Right lobe of liver (tissue), 6 donors: ENCODE data around the gene EMC9. TPM values are rescaled to one million over a fixed set of nuclear protein-coding genes. Genes with fewer than 3 reads are reported as not detected.

Experiments used
- ATAC-seq, 4 donors: fragments of 200-7000 bp; cut with Tn5 transposase; one replicate each; pipeline ENCODE4 v1.9.1; 2020; ENCODE audit warnings: mild to moderate bottlenecking in 4 of 4, moderate library complexity in 4 of 4
- DNase-seq, 3 donors: peaks; one replicate each; pipeline ENCODE4 v3.0.0-alpha.2; 2020
- H3K27ac ChIP-seq, 3 donors: fragments of 200-600 bp; one replicate each; pipeline ENCODE4 v1.8.0; 2022
- H3K27me3 ChIP-seq, 2 donors: fragments of 200-600 bp; one replicate each; pipeline ENCODE4 v1.8.0; 2022
- H3K36me3 ChIP-seq, 4 donors: fragments of 200-600 bp; sonication (generic) in 1 of 4; one replicate each; pipeline versions ENCODE4 v1.5.1 to v1.8.0; 2017 to 2022; ENCODE audit warnings: control low read depth in 1 of 4
- H3K4me1 ChIP-seq, 4 donors: fragments of 200-600 bp; sonication (generic) in 1 of 4; one replicate each; pipeline versions ENCODE4 v1.5.1 to v1.8.0; 2017 to 2022; ENCODE audit warnings: control low read depth in 1 of 4
- H3K4me3 ChIP-seq, 3 donors: fragments of 200-600 bp; one replicate each; pipeline ENCODE4 v1.8.0; 2022
- H3K9me3 ChIP-seq, 4 donors: fragments of 200-600 bp; sonication (generic) in 1 of 4; one replicate each; pipeline versions ENCODE4 v1.5.1 to v1.8.0; 2017 to 2022; ENCODE audit warnings: control low read depth in 1 of 4
- POLR2A ChIP-seq: fragments of 450-650 bp; IDR thresholded peaks from one replicate; pipeline ENCODE4 v1.6.1; 2017; ENCODE audit warnings: antibody characterized with exemption, mild to moderate bottlenecking
- WGBS: methylation state at CpG from one replicate; pipeline ENCODE4 v1.1.6; 2018; ENCODE audit warnings: low coverage, low lambda C conversion rate; ENCODE audit not compliant: insufficient coverage; ENCODE audit errors: missing lambda C conversion rate; 5-methylcytosine and 5-hydroxymethylcytosine counted together
- intact Hi-C, 2 donors: fragments of 100-400 bp; cut with DNase I; formaldehyde crosslinking; loops; one replicate each; pipeline versions ENCODE4 v1.11.2 to v1.14.1; 2022
- total RNA-seq, 6 experiments: library from RNA; depleted of rRNA in 2 of 6; stranded (reverse); fragments of >200 nt in 2 of 6; fragmentation: NEBNext Ultra II Directional in 3 of 6; extraction: Animal tissue kit (Norgen Biotek cat#: 25700) in 3 of 6; gene quantifications; one replicate each; pipeline versions ENCODE4 v1.1.0 to v1.2.4, GENCODE V29; 2016 to 2023
- TF ChIP-seq, protein P1 (sequence below), 4 donors: fragments of 200-600 bp in 3 of 4; fragments of 450-650 bp in 1 of 4; IDR thresholded peaks; one replicate each; pipeline versions ENCODE4 v1.5.1 to v1.8.0; 2016 to 2022; ENCODE audit warnings: antibody characterized with exemption in 4 of 4, mild to moderate bottlenecking in 2 of 4
- donor health status: DM: no; HTN: yes; CAD: no.
- donor health status: DM: no; HTN: no; CAD: no.
- donor health status: DM: no; HTN: no; CAD: no.
- donor health status: DM: no; HTN: yes; CAD: no.
- donor health status: DM: no; HTN: yes; CAD: no.

Gene EMC9
- total RNA-seq, 6 experiments from 2014 or later = 10.2 to 21.4 (median 11.9) TPM

DNA sequence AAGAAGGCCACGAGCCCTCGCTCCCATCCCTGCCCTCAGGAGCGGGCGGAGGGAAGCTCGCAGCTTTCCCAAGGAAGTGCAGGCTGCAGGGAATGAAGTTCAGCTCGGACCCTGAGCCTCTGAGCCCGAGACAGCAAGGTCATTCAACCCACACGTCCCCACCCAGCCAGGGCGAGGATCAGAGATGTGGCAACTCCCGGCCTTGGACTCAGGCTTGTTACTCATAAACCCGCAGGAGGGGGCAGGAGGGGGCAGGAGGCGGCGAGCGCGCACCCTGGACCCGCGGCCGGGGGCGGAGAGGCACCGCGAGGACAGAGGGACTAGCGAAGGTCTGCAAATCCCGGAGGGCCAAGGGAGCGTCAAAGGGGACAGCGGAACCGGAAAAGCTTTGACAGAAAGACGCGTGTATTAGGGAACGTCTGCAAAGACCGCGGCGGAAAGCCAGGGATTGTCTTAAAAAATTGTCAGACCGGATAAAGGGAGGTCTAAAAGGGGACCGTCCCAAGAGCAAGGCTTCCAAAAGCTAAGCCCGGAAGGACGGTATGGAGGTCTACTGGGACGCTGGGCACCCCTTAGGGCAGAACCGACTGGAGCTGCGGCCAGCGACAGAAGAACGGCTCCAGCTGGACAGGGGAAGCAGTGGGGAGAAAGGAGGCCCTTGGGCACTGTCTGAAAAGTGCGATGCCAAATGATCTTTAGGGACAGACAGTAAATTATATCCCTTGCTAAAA lies 27.4 kb downstream of the EMC9 start:
- no peaks in the 10 kb centered on the region for H3K27me3 ChIP-seq
- H3K36me3 ChIP-seq = peaks cover 0 to 20% (median 5%) of the 10 kb centered on the region in 4 donors
- TF ChIP-seq, protein P1, sequence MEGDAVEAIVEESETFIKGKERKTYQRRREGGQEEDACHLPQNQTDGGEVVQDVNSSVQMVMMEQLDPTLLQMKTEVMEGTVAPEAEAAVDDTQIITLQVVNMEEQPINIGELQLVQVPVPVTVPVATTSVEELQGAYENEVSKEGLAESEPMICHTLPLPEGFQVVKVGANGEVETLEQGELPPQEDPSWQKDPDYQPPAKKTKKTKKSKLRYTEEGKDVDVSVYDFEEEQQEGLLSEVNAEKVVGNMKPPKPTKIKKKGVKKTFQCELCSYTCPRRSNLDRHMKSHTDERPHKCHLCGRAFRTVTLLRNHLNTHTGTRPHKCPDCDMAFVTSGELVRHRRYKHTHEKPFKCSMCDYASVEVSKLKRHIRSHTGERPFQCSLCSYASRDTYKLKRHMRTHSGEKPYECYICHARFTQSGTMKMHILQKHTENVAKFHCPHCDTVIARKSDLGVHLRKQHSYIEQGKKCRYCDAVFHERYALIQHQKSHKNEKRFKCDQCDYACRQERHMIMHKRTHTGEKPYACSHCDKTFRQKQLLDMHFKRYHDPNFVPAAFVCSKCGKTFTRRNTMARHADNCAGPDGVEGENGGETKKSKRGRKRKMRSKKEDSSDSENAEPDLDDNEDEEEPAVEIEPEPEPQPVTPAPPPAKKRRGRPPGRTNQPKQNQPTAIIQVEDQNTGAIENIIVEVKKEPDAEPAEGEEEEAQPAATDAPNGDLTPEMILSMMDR (IDR thresholded peaks at IDR 0.05) = no peak
- TF ChIP-seq POLR2A = peak; percentile 84
- DNase-seq = peak; percentile 94 to 97 (median 97)
- intact Hi-C loops = no loop called here
- H3K27ac ChIP-seq = peak overlapping the region; percentile 88 to 100 (median 89)
- WGBS = 0% methylated on average over 30 of the region's 42 CpGs
- peaks cover 0 to 40% (median 14%) of the 10 kb centered on the region in 4 donors for H3K4me1 ChIP-seq
- no peaks in the 10 kb centered on the region for H3K9me3 ChIP-seq
- peak overlapping the region; percentile 63 to 82 (median 82) for H3K4me3 ChIP-seq
- ATAC-seq = peak; percentile 61 to 73 (median 66)

DNA sequence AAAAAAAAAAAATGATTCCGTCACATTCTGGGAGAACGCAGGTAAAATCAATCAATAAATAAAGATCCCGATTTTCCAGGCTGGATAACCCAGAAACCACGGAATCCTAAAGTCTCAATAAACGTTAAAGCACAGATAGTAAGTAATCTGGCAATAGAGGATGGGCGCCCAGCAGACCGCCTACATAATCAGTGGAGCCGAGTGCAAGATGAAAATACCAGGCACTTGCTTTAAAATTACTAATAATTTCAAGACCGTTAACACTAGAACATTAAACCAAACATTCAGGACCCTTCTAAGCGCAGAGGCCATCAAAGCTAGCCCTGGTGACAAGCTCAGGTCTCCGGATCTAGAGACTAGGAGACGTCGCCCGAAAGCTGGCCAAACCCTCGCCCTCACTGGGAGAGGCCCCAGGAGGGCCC lies 28.0 kb downstream of the EMC9 start:
- Histone ChIP-seq H3K4me1 (peaks cover 0 to 46% (median 14%) of the 10 kb centered on the region in 4 donors), H3K4me3 (peak overlapping the region; percentile 63 to 82 (median 82)), H3K36me3 (peaks cover 0 to 14% (median 3%) of the 10 kb centered on the region in 4 donors), H3K27ac (peak overlapping the region; percentile 88 to 100 (median 89)), H3K27me3 (no peaks in the 10 kb centered on the region), H3K9me3 (no peaks in the 10 kb centered on the region)
- TF ChIP-seq, protein P1 (IDR thresholded peaks at IDR 0.05) = no peak
- no peak for TF ChIP-seq POLR2A
- WGBS = 10% methylated on average over 10 of the region's 15 CpGs
- DNase-seq (no peak), ATAC-seq (no peak)
- intact Hi-C loops = no loop called here

DNA sequence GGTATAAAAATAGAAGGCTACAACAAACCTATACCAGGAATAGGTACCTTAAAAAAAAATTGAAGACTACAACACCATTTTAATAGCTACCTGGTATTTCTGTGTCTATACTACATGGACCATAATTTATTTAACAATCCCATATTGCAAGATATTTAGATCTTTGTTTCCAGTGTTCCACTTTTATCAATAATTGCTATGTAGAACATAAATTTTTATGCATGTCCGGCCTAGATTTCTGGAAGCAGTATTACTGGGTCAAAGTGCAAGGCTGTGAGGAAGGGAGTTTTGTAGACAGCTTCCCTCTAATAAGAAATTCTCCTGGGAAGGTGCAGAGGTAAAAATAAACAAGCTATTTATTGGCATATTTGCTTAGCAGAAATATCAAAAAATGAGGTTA lies 30.9 kb downstream of the EMC9 start:
- Histone ChIP-seq H3K4me1 (peaks cover 0 to 56% (median 18%) of the 10 kb centered on the region in 4 donors), H3K36me3 (no peaks in the 10 kb centered on the region), H3K27ac (no peak overlapping the region), H3K4me3 (no peak overlapping the region), H3K27me3 (no peaks in the 10 kb centered on the region), H3K9me3 (no peaks in the 10 kb centered on the region)
- no peak for TF ChIP-seq POLR2A
- TF ChIP-seq, protein P1 (IDR thresholded peaks at IDR 0.05) = no peak
- WGBS = 26% methylated on average over 1 of the region's 1 CpG
- intact Hi-C loops = no loop called here
- ATAC-seq (no peak), DNase-seq (no peak)

DNA sequence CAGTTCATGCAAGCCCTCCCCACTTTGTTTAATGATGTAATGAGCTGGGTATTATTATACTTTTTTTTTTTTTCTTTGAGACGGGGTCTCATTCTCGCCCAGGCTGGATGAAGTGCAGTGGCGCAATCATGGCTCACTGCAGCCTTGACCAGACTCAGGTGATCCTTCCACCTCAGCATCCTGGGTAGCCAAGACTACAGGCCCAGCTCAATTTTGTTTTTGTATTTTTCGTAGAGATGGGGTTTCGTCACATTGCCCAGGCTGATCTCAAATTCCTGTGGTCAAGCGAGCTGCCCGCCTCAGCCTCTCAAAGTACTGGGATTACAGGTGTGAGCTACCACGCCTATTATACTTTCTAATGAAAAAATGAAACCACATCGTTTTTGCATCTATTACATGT lies 31.3 kb downstream of the EMC9 start:
- WGBS = 76% methylated on average over 9 of the region's 9 CpGs
- ATAC-seq (no peak), DNase-seq (no peak)
- Histone ChIP-seq H3K9me3 (no peaks in the 10 kb centered on the region), H3K36me3 (no peaks in the 10 kb centered on the region), H3K27ac (no peak overlapping the region), H3K4me1 (peaks cover 0 to 61% (median 18%) of the 10 kb centered on the region in 4 donors), H3K4me3 (no peak overlapping the region), H3K27me3 (no peaks in the 10 kb centered on the region)
- TF ChIP-seq, protein P1 (IDR thresholded peaks at IDR 0.05) = no peak
- no peak for TF ChIP-seq POLR2A
- intact Hi-C loops = no loop called here
